Measurements from ENCODE around the gene MPEG1.

Gene MPEG1

GRCh38 chr11:59212744-59213631 lies at the start of gene MPEG1:
MPEG1 (minus strand) TSS chr11:59212927; CDS start chr11:59212865, 62 bp downstream.
- DNase-seq, result no peak

- no peak for DNase-seq
These were observed 49.6 kb upstream of the MPEG1 start for GRCh38 chr11:59262177-59262818.

- no peak for DNase-seq
These were observed 48.4 kb upstream of the MPEG1 start for GRCh38 chr11:59261150-59261549.

- DNase-seq, result no peak
These were observed 47.2 kb upstream of the MPEG1 start for GRCh38 chr11:59259867-59260475.

- no peak for DNase-seq
These were observed 46.3 kb upstream of the MPEG1 start for GRCh38 chr11:59259047-59259446.

GRCh38 chr11:59255281-59255680 lies 42.6 kb upstream of the MPEG1 start:
- DNase-seq, result no peak

GRCh38 chr11:59254286-59254685 lies 41.6 kb upstream of the MPEG1 start:
- DNase-seq, result no peak

GRCh38 chr11:59253001-59253400 lies 40.3 kb upstream of the MPEG1 start:
- DNase-seq, result no peak

- no peak for DNase-seq
These were observed 36.8 kb upstream of the MPEG1 start for GRCh38 chr11:59249535-59249934.

- DNase-seq, result peak in 1 of 2 experiments; percentile 45
These were observed 35.0 kb upstream of the MPEG1 start for GRCh38 chr11:59247531-59248227.

- no peak for DNase-seq
These were observed 30.9 kb upstream of the MPEG1 start for GRCh38 chr11:59243633-59244032.

GRCh38 chr11:59240322-59240721 lies 27.6 kb upstream of the MPEG1 start:
- no peak for DNase-seq

- no peak for DNase-seq
These were observed 13.7 kb upstream of the MPEG1 start for GRCh38 chr11:59226396-59226795.

GRCh38 chr11:59225017-59225416 lies 12.3 kb upstream of the MPEG1 start:
- no peak for DNase-seq

GRCh38 chr11:59224351-59224928 lies 11.7 kb upstream of the MPEG1 start:
- DNase-seq, result no peak

GRCh38 chr11:59223611-59224010 lies 10.9 kb upstream of the MPEG1 start:
- DNase-seq, result no peak

- no peak for DNase-seq
These were observed 10.4 kb upstream of the MPEG1 start for GRCh38 chr11:59223177-59223576.

GRCh38 chr11:59222464-59223060 lies 9.8 kb upstream of the MPEG1 start:
- no peak for DNase-seq

- no peak for DNase-seq
These were observed 8.7 kb upstream of the MPEG1 start for GRCh38 chr11:59221441-59221840.

GRCh38 chr11:59219836-59220235 lies 7.1 kb upstream of the MPEG1 start:
- DNase-seq, result no peak

GRCh38 chr11:59218893-59219292 lies 6.2 kb upstream of the MPEG1 start:
- DNase-seq, result no peak

GRCh38 chr11:59218319-59218718 lies 5.6 kb upstream of the MPEG1 start:
- DNase-seq, result no peak
